Embryonic facial prominence (tissue), 1 donor: ENCODE measurements around the gene TENM4.
"Not testable (repeated sequence)": the region's sequence is repeated elsewhere in the genome, so short reads cannot be mapped to it uniquely, and the experiment has no call there.

Experiments
- DNase-seq: peaks from one replicate; pipeline ENCODE4 v3.0.0-alpha.2; 2016; ENCODE audit errors: extremely low spot score

TENM4 gene

GRCh38 chr11:79212741-79213190 is 228.1 kb downstream of the TENM4 start:
- DNase-seq = no peak

GRCh38 chr11:79209540-79210266 is 231.1 kb downstream of the TENM4 start:
- no peak for DNase-seq

- DNase-seq = no peak
These were observed 232.7 kb downstream of the TENM4 start for GRCh38 chr11:79208126-79208525.

DNA sequence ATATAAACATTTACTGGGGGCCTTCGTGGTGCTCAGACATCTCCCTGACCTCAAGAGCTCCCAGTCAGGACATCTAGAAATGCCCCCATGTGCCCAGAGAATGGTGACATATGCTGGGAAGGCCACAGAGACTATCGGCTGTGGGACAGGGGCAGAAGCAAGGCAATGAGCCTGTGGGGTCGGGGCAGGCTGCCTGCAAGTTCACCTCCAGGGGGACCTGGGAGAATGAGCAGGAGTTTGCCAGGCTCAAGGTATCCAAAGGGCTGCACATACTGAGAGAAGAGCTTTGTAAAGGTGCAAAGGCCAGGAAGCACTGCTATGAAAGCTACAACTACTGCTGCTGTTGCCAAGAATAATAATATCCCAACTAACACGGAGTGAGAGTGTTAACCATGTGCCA is 233.9 kb downstream of the TENM4 start:
- no peak for DNase-seq

- no peak for DNase-seq
These were observed 235.0 kb downstream of the TENM4 start for GRCh38 chr11:79205786-79206185.

DNA sequence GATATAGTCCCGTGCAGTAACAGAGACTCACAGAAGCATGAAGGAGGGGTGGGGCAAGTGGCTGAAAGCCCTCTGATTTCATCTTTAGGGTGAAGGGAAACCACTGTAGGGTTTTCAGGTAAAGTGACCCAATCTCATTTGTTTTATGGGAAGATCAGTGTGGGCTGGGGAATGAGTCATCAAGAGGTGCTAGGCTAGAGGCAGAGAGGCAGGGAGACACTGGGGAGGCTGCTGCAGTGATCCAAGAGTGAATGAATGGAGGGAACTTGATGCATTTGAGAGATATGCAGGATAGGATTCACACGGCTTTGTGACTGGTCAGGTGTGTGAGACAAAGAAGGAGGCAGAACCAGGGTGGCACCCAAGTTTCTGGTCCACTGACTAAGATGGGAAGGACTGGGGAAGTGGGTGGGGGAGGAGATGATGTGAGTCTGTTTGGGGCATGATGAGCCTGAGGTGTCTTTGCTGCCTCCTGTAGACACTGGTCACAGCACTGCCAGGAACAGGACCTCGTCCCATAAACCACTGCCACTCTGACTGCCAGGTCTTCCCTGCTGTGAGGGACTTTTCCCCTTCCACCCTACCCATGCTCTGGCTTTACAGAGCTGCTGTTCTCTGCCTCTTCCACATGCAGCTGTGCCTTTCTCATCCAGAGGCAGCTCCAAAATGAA is 239.0 kb downstream of the TENM4 start:
- no peak for DNase-seq

DNA sequence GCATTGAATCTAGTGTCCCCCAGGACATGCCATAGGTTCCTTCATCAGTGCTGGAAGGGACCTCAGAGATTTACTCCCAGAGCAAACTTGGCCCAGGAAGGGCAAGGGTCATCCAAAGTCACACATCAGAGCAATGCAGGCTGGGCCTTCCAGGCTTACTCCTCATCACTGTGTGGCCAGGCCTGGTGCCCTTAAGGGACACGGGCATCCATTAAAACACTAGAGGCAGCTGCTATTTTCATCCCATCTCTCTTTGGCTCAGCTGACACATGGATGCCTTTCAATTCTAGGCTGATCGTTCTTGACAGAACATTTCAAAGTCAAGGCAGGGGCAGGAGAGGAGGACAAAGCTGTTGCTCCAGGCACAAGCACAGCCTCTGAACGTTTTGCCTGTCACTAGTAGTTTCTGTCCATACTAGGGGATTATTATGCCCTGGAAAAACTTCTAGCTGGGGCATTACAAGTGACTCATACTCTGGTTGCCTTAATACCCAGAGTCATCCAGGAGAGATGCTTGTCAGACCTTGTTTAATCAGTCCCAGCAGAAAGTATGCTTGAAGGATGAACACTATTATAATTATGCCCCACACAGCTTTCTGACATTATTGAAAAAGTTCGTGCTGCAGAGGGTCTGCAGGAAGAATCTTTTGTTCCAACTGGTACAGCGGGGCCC is 240.3 kb downstream of the TENM4 start:
- DNase-seq = no peak

- no peak for DNase-seq
These were observed 241.0 kb downstream of the TENM4 start for GRCh38 chr11:79199729-79200354.

DNA sequence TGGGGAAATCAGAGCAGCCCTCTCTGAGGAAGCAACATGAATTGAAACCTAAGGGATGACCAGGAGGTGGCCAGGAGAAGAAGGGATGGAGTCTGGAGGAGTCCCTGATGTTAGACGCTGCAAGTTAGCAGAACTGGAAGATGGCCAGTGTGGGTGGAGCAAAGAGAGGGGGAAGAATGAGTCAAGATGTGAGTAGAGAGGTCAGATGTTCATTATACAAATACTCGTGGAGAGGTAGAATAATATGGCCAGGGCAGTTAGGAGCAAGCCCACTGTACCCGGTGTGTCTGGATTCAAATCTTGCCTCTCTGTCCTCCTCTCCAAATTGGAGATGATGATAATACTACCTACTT is 242.0 kb downstream of the TENM4 start:
- DNase-seq = no peak

DNA sequence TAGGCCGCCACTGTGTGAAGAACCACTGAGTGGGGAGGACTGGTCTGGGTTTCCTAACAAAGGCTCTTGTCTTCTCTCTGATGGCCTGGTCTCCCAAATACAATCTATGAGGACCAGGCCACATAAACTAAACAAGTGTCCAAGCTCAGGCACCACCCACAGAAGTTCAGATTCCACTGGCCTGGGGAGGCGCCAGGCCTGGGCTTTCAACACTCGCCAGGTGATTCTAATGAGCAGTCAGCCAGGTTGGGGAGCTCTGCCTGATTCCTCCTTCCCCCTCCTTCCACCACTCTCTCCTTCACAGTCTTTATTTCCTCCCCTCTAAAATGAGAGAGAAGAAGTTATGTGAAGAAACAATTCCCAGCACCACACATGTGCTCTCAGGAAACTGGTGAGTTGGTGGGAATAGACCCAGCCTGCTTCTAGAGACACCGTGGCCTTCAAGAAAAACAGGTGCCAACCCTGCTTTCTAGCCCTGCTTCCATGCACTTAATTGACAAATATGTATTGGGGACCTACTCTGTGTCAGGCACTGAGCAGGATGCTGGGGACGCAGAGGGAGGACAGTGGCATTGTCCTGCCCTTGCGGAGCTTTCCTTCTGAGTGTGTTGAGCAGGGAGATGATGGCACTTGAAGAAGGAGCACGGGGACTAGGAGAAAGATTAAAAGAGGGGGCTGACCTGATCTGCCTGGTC is 242.5 kb downstream of the TENM4 start:
- no peak for DNase-seq

DNA sequence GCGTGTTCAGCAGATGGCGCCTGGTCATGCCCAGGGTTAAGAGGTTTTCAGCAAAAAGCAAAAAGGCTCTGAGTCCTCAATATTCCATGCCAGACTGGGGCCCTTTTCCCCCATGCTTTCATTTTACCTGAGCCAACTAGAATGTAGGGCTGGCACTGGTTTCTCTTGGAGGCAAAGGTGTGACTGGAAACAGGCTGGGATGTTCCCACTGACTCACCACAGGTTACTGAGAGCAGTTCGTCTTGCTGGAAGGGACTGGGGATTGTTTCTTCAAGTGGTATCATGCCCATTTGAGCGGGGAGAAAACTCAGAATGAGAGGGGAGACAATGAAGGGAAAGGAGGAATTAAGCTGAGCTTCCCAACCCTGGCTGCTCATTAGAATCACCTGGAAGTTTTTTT is 243.9 kb downstream of the TENM4 start:
- no peak for DNase-seq

DNA sequence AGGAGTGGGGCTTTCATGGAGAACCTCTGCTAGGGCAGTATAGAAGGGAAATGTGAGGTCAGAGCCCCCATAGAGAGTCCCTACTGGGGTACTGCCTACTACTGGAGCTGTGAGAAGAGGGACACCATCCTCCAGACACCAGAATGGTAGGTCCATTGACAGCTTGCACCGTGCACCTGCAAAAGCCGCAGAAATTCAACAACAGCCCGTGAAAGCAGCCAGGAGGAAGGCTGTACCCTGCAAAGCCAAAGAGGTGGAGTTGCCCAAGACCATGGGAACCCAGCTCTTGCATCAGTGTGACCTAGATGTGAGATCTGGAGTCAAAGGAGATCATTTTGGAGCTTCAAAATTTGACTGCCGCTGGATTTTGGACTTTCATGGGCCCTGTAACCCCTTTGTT is 245.6 kb downstream of the TENM4 start:
- no peak for DNase-seq

DNA sequence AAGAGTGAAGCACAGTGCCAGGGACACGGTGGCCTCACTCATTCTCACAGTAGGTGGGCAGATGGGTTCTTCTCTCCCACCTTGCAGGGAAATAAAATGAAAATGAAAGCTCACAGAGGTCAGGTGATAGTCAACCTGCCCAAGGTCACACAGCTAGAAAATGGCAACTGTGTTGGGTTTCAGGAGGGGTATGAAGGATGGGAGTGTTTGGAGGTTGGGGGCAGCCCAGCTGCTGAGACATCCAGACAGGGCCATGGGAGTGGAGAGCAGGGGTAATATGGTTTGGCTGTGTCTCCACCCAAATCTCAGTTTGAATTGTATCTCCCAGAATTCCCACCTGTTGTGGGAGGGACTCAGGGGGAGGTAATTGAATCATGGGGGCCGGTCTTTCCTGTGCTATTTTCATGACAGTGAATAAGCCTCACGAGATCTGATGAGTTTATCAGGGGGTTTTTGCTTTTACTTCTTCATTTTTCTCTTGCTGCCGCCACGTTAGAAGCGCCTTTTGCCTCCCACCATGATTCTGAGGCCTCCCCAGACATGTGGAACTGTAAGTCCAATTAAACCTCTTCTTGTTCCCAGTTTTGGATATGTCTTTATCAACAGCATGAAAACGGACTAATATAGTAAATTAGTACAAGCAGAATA is 247.0 kb downstream of the TENM4 start:
- DNase-seq = no peak

- DNase-seq = no peak
These were observed 248.0 kb downstream of the TENM4 start for GRCh38 chr11:79192836-79193235.

- not testable (repeated sequence) for DNase-seq
These were observed 249.1 kb downstream of the TENM4 start for GRCh38 chr11:79191716-79192115.

DNA sequence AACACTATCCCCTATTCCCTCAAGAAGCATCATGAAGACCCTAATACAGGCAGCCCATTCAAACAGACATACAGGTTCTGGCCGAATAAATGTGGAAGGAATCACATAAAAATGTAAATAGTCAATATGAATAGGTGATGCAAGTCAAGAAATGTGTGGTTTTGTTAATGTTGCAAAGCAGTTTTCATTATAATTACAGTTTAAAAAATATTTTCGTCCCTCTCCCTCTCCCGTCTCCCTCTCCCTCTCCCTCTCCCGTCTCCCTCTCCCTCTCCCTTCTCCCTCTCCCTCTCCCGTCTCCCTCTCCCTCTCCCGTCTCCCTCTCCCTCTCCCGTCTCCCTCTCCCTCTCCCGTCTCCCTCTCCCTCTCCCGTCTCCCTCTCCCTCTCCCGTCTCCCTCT is 250.3 kb downstream of the TENM4 start:
- not testable (repeated sequence) for DNase-seq

DNA sequence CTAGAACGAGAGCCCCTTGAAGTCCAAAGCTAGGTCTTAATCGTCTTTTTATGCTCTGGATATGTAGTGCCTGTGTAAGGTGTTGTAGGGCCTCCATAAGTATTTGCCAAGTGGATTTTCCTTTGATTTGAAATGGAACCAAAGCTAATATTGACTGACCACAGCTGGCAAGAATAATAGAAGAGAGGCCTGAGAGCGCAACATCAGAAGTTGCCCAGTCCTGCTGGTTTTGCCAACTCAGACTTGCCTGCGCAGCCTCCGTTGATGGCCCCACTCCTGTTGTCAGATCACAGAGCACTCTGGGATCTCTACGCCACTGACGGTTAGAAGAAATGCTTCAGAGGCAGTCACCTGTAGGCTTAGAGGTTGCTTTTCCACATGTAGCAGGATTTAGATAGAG is 251.2 kb downstream of the TENM4 start:
- DNase-seq = no peak

DNA sequence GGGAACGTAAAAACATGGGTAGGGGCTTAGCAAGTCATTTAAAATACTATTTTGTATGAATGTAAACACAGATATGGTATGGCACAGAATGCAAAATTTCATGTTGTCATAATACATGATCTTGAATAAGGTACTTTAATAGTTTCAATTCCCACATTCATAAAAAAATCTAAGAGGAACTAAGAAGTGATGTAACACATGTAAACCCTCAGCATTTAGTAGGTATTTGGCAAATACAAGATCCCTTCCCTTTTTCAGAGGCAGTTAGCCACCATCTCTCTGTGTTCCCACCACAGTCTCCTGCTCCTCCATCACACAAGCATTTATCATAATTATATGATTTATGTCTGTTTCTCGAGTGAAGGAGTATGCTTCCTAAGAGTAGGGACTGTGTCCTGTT is 251.8 kb downstream of the TENM4 start:
- DNase-seq = no peak

DNA sequence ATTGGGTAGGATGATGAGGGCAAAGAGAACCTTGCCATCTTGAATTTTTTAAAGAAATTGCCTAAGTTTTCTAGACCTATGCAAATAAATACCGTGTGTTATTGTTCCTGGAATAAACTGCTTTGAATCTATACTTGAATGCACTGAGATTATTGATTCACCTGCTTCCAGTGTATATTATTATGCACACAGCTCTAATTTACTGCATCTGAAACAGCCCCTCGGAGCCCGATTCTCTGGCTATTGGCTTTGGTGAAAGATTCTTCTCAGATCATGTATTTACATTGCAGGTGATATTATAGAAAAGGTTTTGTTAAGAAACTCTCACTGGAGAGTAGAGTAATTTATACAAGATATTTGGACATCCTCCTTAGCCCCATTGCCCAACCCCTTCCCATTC is 254.2 kb downstream of the TENM4 start:
- no peak for DNase-seq

GRCh38 chr11:79185351-79185750 is 255.5 kb downstream of the TENM4 start:
- no peak for DNase-seq

DNA sequence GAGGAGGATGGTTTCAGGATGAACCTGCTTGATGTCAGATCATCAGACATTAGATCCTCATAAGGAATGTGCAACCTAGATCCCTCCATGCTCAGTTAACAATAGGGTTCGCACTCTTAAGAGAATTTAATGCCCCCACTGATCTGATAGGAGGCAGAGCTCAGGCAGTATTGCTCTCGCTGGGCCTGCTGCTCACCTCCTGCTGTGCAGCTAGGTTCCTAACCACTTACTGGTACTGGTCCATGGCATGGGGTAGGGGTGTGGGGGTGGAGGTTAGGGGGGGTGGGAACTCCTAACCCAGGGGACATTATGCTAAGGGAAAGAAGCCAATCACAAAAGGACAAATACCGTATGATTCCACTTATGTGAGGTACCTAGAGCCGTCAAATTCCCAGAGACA is 256.5 kb downstream of the TENM4 start:
- DNase-seq = no peak
